Ascending aorta (tissue), 2 donors: ENCODE results near the gene PARVA. TPM values are rescaled to one million over a fixed set of nuclear protein-coding genes. Genes with fewer than 3 reads are reported as not detected.

ENCODE experiments used
- DNase-seq, 2 donors: peaks; one replicate each; pipeline ENCODE4 v3.0.0-alpha.2; 2019; ENCODE audit warnings: low spot score in 2 of 2
- H3K27ac ChIP-seq, 2 donors: fragments of 200-600 bp; sonication (generic); one replicate each; pipeline ENCODE4 v1.5.1; 2016 to 2017; ENCODE audit warnings: mild to moderate bottlenecking in 1 of 2
- H3K27me3 ChIP-seq: fragments of 200-600 bp; sonication (generic); one replicate; pipeline ENCODE4 v1.5.1; 2017
- H3K36me3 ChIP-seq, 2 donors: fragments of 200-600 bp; sonication (generic); one replicate each; pipeline ENCODE4 v1.5.1; 2016
- H3K4me1 ChIP-seq, 2 donors: fragments of 200-600 bp; sonication (generic); one replicate each; pipeline ENCODE4 v1.5.1; 2016 to 2017; ENCODE audit warnings: mild to moderate bottlenecking in 1 of 2
- H3K4me3 ChIP-seq, 2 donors: fragments of 200-600 bp; sonication (generic); one replicate each; pipeline ENCODE4 v1.5.1; 2016 to 2017; ENCODE audit warnings: mild to moderate bottlenecking in 1 of 2
- H3K9me3 ChIP-seq, 2 donors: fragments of 200-600 bp; sonication (generic); one replicate each; pipeline ENCODE4 v1.5.1; 2016
- CTCF ChIP-seq, 3 experiments: fragments of 200-600 bp in 2 of 3; fragments of 450-650 bp in 1 of 3; sonication (generic) in 2 of 3; IDR thresholded peaks; one replicate each; pipeline ENCODE4 v1.5.1; 2016 to 2019; ENCODE audit warnings: antibody characterized with exemption in 3 of 3, mild to moderate bottlenecking in 1 of 3, moderate library complexity in 1 of 3
- intact Hi-C: fragments of 100-400 bp; cut with DNase I; formaldehyde crosslinking; loops from one replicate; pipeline ENCODE4 v1.15.1; 2023
- total RNA-seq: library from RNA; depleted of rRNA; stranded (reverse); fragments of >200 nt; gene quantifications from one replicate; pipeline ENCODE4 v1.1.0, GENCODE V29; 2016

The PARVA gene
- total RNA-seq, 1 donor from 2014 or later = 51.6 TPM

GRCh38 chr11:12496181-12497025 lies 119.0 kb downstream of the PARVA start:
- no peak overlapping the region for H3K27ac ChIP-seq
- H3K27me3 ChIP-seq = no peaks in the 10 kb centered on the region
- H3K4me3 ChIP-seq = no peak overlapping the region
- no peak for TF ChIP-seq CTCF (IDR thresholded peaks at IDR 0.05)
- H3K36me3 ChIP-seq = peaks cover 17% of the 10 kb centered on the region in 2 donors
- intact Hi-C loops = no loop called here
- no peaks in the 10 kb centered on the region for H3K4me1 ChIP-seq
- no peaks in the 10 kb centered on the region for H3K9me3 ChIP-seq
- no peak for DNase-seq

GRCh38 chr11:12497431-12497830 lies 120.1 kb downstream of the PARVA start:
- no peak for TF ChIP-seq CTCF (IDR thresholded peaks at IDR 0.05)
- no peak for DNase-seq
- H3K4me1 ChIP-seq = peaks cover 0 to 3% of the 10 kb centered on the region in 2 donors
- no peak overlapping the region for H3K4me3 ChIP-seq
- no peaks in the 10 kb centered on the region for H3K9me3 ChIP-seq
- intact Hi-C loops = no loop called here
- H3K27me3 ChIP-seq = no peaks in the 10 kb centered on the region
- H3K27ac ChIP-seq = no peak overlapping the region
- H3K36me3 ChIP-seq = peaks cover 17% of the 10 kb centered on the region in 2 donors

GRCh38 chr11:12499071-12499470 lies 121.7 kb downstream of the PARVA start:
- Histone ChIP-seq H3K9me3 (no peaks in the 10 kb centered on the region), H3K4me1 (peaks cover 0 to 6% of the 10 kb centered on the region in 2 donors), H3K4me3 (no peak overlapping the region), H3K27me3 (no peaks in the 10 kb centered on the region), H3K36me3 (peaks cover 20% of the 10 kb centered on the region in 2 donors), H3K27ac (no peak overlapping the region)
- intact Hi-C loops = no loop called here
- TF ChIP-seq CTCF (IDR thresholded peaks at IDR 0.05) = no peak
- DNase-seq = no peak

- TF ChIP-seq CTCF (IDR thresholded peaks at IDR 0.05) = no peak
- intact Hi-C loops = no loop called here
- Histone ChIP-seq H3K9me3 (no peaks in the 10 kb centered on the region), H3K27me3 (no peaks in the 10 kb centered on the region), H3K4me3 (no peak overlapping the region), H3K4me1 (peaks cover 0 to 6% of the 10 kb centered on the region in 2 donors), H3K36me3 (peaks cover 12 to 26% of the 10 kb centered on the region in 2 donors), H3K27ac (peak overlapping the region; percentile 29 to 44)
- DNase-seq = no peak
Measured at GRCh38 chr11:12502046-12502445, 124.7 kb downstream of the PARVA start.

GRCh38 chr11:12503039-12503484 lies 125.7 kb downstream of the PARVA start:
- no peak for DNase-seq
- intact Hi-C loops = no loop called here
- H3K9me3 ChIP-seq = no peaks in the 10 kb centered on the region
- peaks cover 0 to 10% of the 10 kb centered on the region in 2 donors for H3K4me1 ChIP-seq
- H3K36me3 ChIP-seq = peaks cover 10 to 21% of the 10 kb centered on the region in 2 donors
- H3K27me3 ChIP-seq = no peaks in the 10 kb centered on the region
- no peak for TF ChIP-seq CTCF (IDR thresholded peaks at IDR 0.05)
- H3K4me3 ChIP-seq = no peak overlapping the region
- peak overlapping the region; percentile 1 to 44 for H3K27ac ChIP-seq
